A549 (cell line): ENCODE data around the gene ELP5. TPM values are rescaled to one million over a fixed set of nuclear protein-coding genes. Genes with fewer than 3 reads are reported as not detected.
A peak's percentile ranks its signal among the peaks of the same experiment; 100 is the strongest.

Experiments used
- BCL3 ChIP-seq: fragments of >200 bp; sonication (Bioruptor Twin); formaldehyde crosslinking; IDR thresholded peaks from 3 replicates; pipeline ENCODE4 v1.6.1; 2016
- CBX2 ChIP-seq: fragments of 200-600 bp; sonication (generic); IDR thresholded peaks from 2 replicates; pipeline ENCODE4 v1.6.1; 2016; ENCODE audit warnings: low read depth, mild to moderate bottlenecking, borderline replicate concordance
- CBX8 ChIP-seq: fragments of 200-600 bp; sonication (generic); IDR thresholded peaks from 2 replicates; pipeline ENCODE4 v1.6.1; 2016
- CHD2 ChIP-seq: fragments of 150-350 bp; IDR thresholded peaks from 2 replicates; pipeline ENCODE4 v1.6.1; 2014; ENCODE audit warnings: low read length; ENCODE audit not compliant: partially characterized antibody
- E2F6 ChIP-seq: IDR thresholded peaks from 2 replicates; pipeline ENCODE4 v1.6.1; 2012; ENCODE audit warnings: low read depth, borderline replicate concordance
- EP300 ChIP-seq, 2 experiments: fragments of >200 bp; sonication (Bioruptor Twin); formaldehyde crosslinking; IDR thresholded peaks; 2 replicates in 1 of 2; 3 replicates in 1 of 2; pipeline ENCODE4 v1.6.1; 2016 to 2017
- FOSB ChIP-seq: fragments of 250-450 bp; sonication (Bioruptor Pico); IDR thresholded peaks from 2 replicates; pipeline ENCODE4 v1.5.0; 2020; ENCODE audit warnings: mild to moderate bottlenecking, moderate library complexity
- FOSL2 ChIP-seq, 2 experiments: fragments of 450-650 bp in 1 of 2; fragments of >200 bp in 1 of 2; sonication (Bioruptor Twin) in 1 of 2; formaldehyde crosslinking; IDR thresholded peaks; 2 replicates each; pipeline versions ENCODE4 v1.5.0 to v1.6.1; 2016 to 2020; ENCODE audit warnings: mild to moderate bottlenecking in 1 of 2, moderate library complexity in 1 of 2
- HDAC2 ChIP-seq: fragments of 200-600 bp; sonication (generic); IDR thresholded peaks from 2 replicates; pipeline ENCODE4 v1.6.1; 2016
- HES2 ChIP-seq: fragments of >200 bp; sonication (Bioruptor Twin); formaldehyde crosslinking; IDR thresholded peaks from 2 replicates; pipeline ENCODE4 v1.6.1; 2016
- HMGXB4 ChIP-seq: fragments of 250-450 bp; sonication (Bioruptor Pico); IDR thresholded peaks from 2 replicates; pipeline ENCODE4 v1.5.0; 2021; ENCODE audit warnings: mild to moderate bottlenecking, moderate library complexity, borderline replicate concordance
- HOXA7 ChIP-seq: fragments of 250-450 bp; sonication (Bioruptor Pico); IDR thresholded peaks from 2 replicates; pipeline ENCODE4 v1.5.0; 2020; ENCODE audit warnings: mild to moderate bottlenecking, moderate library complexity
- HOXB13 ChIP-seq: fragments of 250-450 bp; sonication (Bioruptor Pico); IDR thresholded peaks from 2 replicates; pipeline ENCODE4 v1.5.0; 2020; ENCODE audit warnings: low read depth, mild to moderate bottlenecking, moderate library complexity
- HOXB5 ChIP-seq: fragments of 250-450 bp; sonication (Bioruptor Pico); IDR thresholded peaks from 2 replicates; pipeline ENCODE4 v1.5.0; 2020; ENCODE audit warnings: mild to moderate bottlenecking, moderate library complexity
- JUNB ChIP-seq: fragments of >200 bp; sonication (Bioruptor Twin); formaldehyde crosslinking; IDR thresholded peaks from 2 replicates; pipeline ENCODE4 v1.6.1; 2016
- MAFK ChIP-seq: fragments of 450-650 bp; IDR thresholded peaks from 2 replicates; pipeline ENCODE4 v1.6.1; 2014; ENCODE audit not compliant: partially characterized antibody
- NPAS2 ChIP-seq: fragments of 250-450 bp; sonication (Bioruptor Pico); IDR thresholded peaks from 2 replicates; pipeline ENCODE4 v1.8.0; 2022; ENCODE audit warnings: mild to moderate bottlenecking, moderate library complexity, borderline replicate concordance
- NR3C1 ChIP-seq: fragments of >200 bp; sonication (Bioruptor Twin); formaldehyde crosslinking; IDR thresholded peaks from 3 replicates; pipeline ENCODE4 v1.6.1; 2017
- PBX3 ChIP-seq: IDR thresholded peaks from 2 replicates; pipeline ENCODE4 v1.6.1; 2012
- POLR2AphosphoS2 ChIP-seq: conservative IDR thresholded peaks from 2 replicates; pipeline ENCODE4 v1.6.1; 2012; ENCODE audit warnings: low read length, improper control_type of control experiment, inconsistent platforms
- RAD21 ChIP-seq, 2 experiments: fragments of >200 bp in 1 of 2; sonication (Bioruptor Twin) in 1 of 2; formaldehyde crosslinking in 1 of 2; IDR thresholded peaks in 1 of 2; conservative IDR thresholded peaks in 1 of 2; 2 replicates in 1 of 2; 3 replicates in 1 of 2; pipeline ENCODE4 v1.6.1; 2012 to 2018; ENCODE audit warnings: inconsistent platforms in 1 of 2
- RCOR1 ChIP-seq: fragments of 150-350 bp; IDR thresholded peaks from 2 replicates; pipeline ENCODE4 v1.6.1; 2014; ENCODE audit warnings: antibody characterized with exemption, low read length, low read depth
- REST ChIP-seq: fragments of 200-600 bp; sonication (generic); IDR thresholded peaks from 2 replicates; pipeline ENCODE4 v1.6.1; 2016; ENCODE audit warnings: antibody characterized with exemption, mild to moderate bottlenecking, moderate library complexity
- RFX5 ChIP-seq: fragments of 450-650 bp; IDR thresholded peaks from 2 replicates; pipeline ENCODE4 v1.7.1; 2014; ENCODE audit warnings: antibody characterized with exemption, mild to moderate bottlenecking, moderate library complexity
- SREBF2 ChIP-seq: fragments of 450-650 bp; IDR thresholded peaks from 2 replicates; pipeline ENCODE4 v1.6.1; 2014; ENCODE audit warnings: mild to moderate bottlenecking, moderate library complexity
- USF2 ChIP-seq: fragments of 450-650 bp; IDR thresholded peaks from 2 replicates; pipeline ENCODE4 v1.6.1; 2014; ENCODE audit warnings: antibody characterized with exemption
- ZNF302 ChIP-seq: fragments of 250-450 bp; sonication (Bioruptor Pico); IDR thresholded peaks from 2 replicates; pipeline ENCODE4 v1.9.0; 2021; ENCODE audit warnings: inconsistent platforms, mild to moderate bottlenecking, moderate library complexity
- polyA plus RNA-seq, 4 experiments: library from polyadenylated mRNA; depleted of rRNA in 3 of 4; stranded (reverse); fragments of >200 nt; fragmentation: RNase III in 1 of 4; extraction: RNeasy Plus Mini Kit Qiagen cat#74134 plus additional on column Dnase treatment in 1 of 4; gene quantifications; 2 replicates in 3 of 4; 3 replicates in 1 of 4; pipeline ENCODE4 v1.2.3, GENCODE V29; 2011 to 2017

ELP5 gene
- polyA plus RNA-seq, 2 of the 4 experiments (the other 2 are of a cell fraction) = 92.1 to 133 TPM

GRCh38 chr17:7219812-7220592 is 32.0 kb upstream of the ELP5 start, which contains the start of the genes ACADVL and DLG4 (continued):
- TF ChIP-seq POLR2AphosphoS2 (no peak), HOXB5 (CRISPR knock-in tag) (no peak; the same call in 1 of the 2 replicates), CHD2 (no peak), NPAS2 (CRISPR knock-in tag) (no peak), BCL3 (peak; percentile 45; the same call in 1 of the 3 replicates), HES2 (no peak), MAFK (peak; percentile 59), REST (0 out of 2 replicates have a peak, but pooled peaks have one; percentile 12), FOSL2 (IDR thresholded peaks at IDR 0.05) (peak; percentile 57), FOSL2 (CRISPR knock-in tag; IDR thresholded peaks at IDR 0.05) (peak; percentile 93), HMGXB4 (CRISPR knock-in tag) (peak; percentile 69; the same call in 1 of the 2 replicates), RFX5 (0 out of 2 replicates have a peak, but pooled peaks have one; percentile 18), NR3C1 (no peak), CBX2 (no peak), USF2 (no peak), RCOR1 (no peak), HDAC2 (no peak), HOXB13 (CRISPR knock-in tag) (no peak), HOXA7 (CRISPR knock-in tag) (no peak), PBX3 (peak; percentile 61), JUNB (no peak), ZNF302 (no peak), CBX8 (no peak), FOSB (CRISPR knock-in tag) (peak; percentile 77; the same call in 1 of the 2 replicates), RAD21 (conservative IDR thresholded peaks at IDR 0.05 in 1 of 2, IDR thresholded peaks at IDR 0.05 in 1 of 2) (no peak), SREBF2 (no peak), EP300 (IDR thresholded peaks at IDR 0.05) (no peak), E2F6 (no peak)
